ENCODE data around the gene HMCES.
"Not testable (repeated sequence)": the region's sequence is repeated elsewhere in the genome, so short reads cannot be mapped to it uniquely, and the experiment has no call there.

HMCES gene

DNA sequence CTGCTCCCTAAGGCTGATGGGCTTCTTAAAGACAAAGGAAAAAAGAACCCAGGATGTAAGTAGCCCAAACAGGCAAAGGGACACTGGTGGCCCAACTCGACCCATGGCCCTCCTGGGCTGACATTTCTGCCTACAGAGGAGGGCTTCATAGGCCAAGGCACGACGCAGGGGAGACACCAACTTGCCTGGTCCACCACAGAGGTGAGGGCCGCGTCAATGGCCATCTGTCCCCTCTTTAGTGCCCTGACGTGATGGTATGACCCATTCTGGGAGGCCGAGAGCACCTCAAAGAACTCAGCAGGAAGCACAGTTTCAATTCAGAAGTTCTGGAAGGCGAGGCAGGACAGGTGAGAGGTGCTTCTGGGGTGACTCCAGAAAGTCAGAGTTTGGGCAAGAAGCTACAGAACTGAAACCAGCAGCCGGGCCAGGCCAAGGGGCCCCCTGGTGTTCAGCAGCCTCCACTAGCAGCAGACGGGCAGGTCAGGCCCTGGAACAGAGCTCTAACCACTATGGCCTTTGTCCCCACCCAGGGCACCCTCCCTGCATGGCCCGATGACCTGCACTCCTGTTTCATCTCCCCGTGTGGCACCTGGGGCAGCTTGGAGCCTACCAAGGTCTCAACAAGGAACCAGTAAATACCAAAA is 45.1 kb downstream of the HMCES start:
- no peak for DNase-seq

DNA sequence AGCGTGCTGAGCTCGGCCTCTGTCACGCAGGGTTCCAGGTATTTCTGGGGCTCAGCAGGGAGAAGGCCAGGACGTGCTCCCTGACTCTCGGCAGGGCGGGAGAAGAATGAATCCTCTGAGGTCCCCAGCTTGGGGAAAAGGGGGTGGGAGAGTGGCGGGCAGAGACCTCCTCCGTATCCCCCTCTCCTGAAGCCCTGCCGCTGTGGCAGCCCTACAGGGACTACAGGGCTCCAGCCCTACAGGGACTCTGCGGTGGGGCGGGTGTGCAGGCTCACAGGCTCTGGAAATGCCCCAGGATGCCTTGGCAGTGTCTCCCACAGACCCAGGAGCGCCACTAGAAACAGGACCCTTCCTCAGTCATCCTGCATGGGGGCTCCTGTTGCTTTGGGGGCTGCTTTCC is 46.2 kb downstream of the HMCES start:
- no peak for DNase-seq

DNA sequence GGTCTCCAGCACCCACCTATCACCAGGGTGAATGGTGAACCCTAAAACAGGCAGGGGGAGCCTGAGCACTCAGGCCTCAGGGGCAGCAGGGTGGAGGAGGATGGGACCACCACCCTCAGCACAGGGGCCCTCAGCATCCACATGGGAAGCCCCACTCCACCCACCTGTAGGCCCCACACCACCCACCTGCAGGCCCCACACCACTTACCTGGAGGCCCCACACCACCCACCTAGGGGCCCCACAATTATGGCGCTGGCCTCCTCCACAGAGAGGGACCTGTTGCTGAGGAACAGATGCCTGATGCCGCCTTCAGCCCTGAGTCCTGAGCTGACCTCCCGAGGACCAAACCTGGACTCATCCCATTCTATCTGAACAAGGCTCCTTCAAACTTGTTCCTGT is 46.7 kb downstream of the HMCES start:
- no peak for DNase-seq

DNA sequence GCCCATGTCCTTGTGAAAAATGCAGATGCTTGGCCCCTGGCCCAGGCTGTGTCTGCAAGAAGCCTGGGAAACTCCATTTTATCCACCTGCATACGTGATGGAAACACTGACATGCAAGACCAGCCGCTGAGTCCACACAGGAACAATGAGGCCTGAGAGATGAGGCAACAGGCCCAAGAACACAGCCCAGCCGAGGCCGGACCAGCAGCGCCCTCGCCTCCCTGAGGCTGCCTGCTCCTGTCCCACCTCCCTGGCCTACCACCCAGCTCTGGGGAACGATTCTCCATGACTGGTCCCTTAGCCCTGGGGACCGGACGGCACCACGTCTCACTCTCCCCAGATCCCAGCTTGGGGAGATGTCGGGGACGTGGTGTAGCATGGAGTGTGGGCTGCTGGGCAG is 47.5 kb downstream of the HMCES start:
- no peak for DNase-seq

DNA sequence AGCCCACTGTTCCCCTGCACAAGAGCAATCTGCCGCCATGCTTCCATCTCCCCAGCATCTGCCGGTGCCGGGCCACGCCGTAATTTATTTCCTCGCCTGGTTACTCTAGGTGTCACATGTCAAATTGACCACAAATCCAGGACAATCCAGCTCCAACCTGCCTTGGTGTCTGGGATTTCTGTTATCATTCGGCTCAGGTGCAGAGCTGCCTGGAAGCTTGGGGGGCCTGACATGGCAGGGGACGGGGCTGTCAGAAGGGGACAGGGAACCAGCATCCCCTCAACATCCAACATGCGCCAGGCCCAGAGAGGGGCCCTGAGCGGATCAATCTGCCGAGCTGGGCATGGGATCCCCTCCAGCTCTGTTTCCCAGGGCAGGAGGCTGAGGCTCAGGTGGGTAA is 47.9 kb downstream of the HMCES start:
- DNase-seq = no peak

DNA sequence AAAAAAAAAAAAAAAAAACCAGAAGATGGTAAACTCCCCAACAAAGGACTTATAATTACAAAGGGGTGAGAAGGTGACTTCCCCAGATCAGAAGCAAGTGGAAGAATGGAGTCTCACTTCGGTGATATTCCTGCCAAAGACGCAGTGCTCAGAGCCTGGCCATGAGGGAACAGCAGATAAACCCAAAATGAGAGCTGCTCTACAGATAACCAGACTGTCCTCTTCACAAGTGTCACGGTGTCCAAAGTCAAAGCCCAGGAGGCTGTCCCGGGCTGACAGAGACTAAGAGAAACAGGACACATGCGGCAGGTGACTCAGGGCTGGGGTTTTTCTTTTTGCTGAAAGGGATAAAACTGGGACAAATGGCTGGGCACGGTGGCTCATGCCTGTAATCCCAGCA is 48.8 kb downstream of the HMCES start:
- DNase-seq = no peak

DNA sequence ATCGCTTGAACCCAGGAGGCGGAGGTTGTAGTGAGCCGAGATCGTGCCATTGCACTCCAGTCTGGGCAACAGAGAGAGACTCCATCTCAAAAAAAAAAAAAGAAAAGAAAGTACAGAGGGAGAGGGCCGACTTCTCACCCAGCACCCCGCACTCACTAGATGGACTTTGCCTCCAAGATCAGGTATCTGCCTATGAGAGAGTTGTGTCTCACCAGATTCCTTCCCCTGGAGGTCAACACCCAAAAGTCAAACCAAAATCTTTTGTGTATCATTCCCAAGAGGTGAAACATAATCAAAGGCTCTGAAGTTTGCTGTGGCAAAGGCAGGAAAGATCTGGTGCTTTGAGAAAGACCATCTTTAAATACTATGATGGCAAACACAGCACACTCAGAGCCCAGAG is 51.2 kb downstream of the HMCES start:
- DNase-seq = no peak

DNA sequence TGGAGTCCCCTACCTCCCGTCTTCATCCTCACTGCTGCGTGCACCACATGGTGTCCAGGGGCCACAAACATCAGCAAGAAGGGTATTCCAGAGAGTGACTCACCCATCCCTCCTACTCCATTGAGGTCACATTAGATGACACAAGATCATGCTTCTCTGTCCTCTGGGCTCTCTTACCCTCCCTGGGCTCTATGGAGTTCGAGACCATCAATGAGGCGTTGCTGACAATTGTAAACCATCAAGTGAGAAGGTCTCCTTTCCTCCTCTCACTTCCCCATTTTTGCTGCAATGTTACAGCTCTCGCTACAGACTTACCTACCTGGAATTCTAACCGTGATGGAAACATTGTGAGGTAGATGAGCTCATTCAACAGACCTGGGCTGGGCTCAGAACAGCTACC is 51.7 kb downstream of the HMCES start:
- no peak for DNase-seq

DNA sequence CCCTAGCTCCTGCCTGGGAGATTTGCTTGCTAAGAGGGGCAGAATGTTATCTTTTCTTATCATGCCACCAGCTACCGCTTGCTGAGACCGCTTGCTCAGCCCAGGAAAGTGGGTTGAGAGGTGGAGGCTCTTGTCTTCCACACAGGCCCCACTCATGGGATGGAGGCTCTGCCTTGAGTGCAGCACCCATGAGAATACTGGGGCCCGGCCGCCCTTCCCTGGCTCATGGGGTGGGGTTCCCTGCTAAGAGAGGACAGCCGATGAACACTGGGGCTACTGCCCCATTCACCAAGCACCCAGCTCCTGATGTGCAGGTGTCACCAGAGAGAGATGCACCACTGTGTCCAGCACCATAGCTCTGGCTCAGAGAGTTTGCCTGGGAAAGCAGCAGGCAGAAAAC is 55.2 kb downstream of the HMCES start:
- DNase-seq = no peak

DNA sequence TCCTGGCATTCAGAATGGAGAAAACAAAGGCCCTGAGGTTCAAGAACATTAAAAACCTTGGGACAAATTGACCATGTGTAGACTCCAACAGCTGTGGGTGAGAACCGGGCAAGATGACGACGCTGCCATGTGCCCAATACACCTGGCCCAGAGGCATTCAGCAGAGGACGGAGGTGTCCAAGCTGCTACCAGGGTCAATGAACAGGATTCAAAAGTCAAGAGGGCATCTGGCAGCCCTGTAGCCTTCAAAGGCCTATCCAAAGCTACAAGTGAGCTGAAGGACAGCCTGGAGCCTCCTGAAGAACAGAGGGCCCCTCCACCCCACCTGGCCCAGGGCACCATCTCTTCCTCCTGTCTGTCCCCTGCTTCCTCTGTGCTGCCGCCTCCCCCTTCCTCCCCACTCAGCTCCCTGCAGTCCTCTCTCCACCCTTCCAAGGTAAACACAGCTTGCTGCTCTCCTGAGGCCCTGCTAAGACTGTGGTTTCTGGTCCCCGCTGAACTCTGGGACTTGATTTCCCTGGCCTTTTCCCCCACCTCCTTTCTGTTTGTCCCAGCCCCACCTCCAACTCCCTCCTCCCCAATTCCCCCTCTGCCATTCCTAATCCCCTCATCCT is 57.5 kb downstream of the HMCES start:
- DNase-seq = no peak

DNA sequence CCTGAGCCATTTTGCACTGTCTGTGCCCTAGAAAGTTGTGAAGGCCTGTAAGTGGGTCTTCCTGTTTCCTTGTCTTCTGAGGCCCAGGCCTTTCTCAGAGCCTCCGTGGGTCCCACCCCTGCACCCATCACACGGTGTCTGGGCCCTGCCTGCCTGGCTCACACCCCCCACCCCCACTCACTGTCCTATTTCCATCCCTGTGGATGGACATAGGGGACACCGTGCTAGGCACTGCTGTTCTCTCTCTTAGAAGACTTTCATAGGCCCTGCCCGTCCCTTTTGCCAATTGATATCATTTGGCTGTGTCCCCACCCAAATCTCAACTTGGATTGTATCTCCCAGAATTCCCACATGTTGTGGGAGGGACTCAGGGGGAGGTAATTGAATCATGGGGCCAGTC is 59.0 kb downstream of the HMCES start:
- DNase-seq = not testable (repeated sequence)

DNA sequence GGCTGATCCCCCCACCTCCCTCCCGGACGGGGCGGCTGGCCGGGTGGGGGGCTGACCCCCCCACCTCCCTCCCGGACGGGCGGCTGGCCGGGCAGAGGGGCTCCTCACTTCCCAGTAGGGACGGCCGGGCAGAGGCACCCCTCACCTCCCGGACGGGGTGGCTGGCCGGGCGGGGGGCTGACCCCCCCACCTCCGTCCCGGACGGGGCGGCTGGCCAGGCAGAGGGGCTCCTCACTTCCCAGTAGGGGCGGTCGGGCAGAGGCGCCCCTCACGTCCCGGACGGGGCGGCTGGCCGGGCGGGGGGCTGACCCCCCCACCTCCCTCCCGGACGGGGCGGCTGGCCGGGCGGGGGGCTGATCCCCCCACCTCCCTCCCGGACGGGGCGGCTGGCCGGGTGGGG is 60.5 kb downstream of the HMCES start:
- DNase-seq = not testable (repeated sequence)

DNA sequence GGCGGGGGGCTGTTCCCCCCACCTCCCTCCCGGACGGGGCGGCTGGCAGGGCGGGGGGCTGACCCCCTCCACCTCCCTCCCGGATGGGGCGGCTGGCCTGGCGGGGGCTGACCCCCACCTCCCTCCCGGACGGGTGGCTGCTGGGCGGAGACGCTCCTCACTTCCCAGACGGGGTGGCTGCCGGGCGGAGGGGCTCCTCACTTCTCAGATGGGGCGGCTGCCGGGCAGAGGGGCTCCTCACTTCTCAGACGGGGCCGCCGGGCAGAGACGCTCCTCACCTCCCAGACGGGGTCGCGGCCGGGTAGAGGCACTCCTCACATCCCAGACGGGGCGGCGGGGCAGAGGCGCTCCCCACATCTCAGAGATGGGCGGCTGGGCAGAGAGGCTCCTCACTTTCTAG is 61.2 kb downstream of the HMCES start:
- DNase-seq = not testable (repeated sequence)

DNA sequence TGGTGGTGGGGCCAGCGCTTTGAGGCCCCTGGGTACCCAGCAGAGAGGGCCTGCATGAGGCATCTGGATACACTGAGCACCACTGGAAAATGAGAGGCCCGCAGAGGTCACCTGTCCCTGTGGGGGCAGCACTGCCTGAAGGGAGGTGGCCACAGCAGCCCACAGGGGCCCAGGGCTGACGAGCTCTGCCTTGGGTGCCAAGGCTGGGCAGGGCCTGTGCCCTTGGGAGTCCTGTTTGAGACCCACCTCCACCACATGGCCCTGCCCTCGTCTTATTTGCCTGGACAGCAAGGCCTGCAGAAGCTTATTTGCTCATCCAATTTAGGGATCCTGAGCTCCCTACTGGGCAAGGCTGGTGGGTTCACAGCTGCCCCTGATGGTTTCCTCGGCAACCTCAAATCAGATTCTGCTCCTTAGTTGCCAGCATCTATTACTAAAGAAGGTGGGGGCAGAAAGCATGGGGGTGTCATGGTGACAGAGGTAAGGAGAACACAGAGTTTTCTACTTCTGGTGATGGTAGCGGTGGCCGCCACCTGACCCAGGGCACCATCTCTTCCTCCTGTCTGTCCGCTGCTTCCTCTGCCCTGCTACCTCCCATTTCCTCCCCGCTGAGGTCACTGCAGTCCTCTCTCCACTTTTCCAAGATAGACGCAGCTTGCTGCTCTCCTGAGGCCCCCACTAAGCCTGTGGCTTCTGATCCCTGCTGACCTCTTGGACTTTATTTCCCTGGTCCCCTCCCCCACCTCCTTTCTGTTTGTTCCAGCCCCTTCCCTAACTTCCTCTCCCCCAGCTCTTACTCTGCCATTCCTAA is 62.9 kb downstream of the HMCES start:
- no peak for DNase-seq

DNA sequence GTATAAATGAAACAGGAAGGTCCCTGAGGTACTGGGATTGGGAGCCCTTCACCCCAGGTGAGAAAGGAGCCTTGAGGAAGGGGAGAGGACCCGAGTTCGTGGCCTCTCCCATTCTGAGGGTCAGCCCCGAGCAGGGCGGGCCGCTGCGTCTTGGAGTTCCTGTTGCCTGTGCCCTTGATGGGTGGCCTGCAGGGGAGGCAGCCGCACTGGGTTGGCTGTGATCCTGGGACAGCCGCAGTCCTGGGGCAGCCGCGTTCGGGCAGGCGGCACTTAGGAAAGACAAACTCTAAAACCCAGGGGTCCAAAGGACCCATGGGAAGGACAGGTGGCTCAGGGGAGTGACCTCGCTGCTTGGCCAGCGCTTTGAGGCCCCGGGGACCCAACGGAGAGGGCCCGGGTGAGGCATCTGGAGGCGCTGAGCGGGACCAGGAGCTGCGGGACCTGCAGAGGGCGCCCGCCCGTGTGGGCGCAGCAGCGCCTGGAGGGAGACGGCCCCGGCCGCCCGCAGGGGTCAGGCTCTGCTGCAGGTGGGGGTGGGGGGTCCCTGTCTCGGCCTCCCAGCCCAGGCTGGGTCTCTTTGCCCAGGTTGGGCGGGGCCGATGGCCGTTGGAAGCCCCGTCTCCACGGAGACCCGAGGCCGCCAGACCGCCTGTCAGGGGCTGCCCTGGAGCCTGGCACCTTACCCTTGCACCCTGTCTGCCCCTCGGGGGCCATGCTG is 65.1 kb downstream of the HMCES start:
- DNase-seq = peak; percentile 34

DNA sequence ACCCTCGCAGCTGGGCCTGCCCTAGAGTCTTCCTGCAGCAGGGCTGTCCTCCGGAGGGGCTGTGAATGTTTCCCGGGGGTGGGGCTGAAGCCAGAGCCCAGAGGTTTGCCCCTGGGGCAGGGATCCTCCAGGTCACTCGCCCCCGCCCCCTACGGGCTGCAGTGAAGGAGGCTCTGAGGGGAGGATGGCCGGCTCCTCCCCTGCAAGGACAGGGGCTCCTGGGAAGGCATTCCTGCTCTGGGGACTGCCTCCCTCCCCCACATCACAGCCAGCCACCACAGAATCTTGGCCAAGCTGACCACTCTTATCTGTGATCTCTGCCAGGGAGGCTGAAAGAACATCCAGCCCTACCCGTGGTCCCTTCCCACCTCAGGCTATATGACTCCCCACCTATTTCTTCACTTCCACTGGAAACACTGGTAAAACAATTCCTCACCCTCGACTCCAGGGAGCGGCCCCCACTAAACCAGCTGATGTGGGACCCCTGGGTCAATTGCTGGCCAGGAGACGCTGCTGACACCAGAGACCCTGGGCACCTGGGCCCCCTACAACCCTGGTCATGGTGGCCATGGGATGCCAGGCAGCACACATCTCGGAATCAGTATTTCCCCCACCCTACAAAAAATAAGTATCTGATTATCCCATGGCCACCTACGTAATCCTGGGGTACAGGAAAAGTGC is 66.0 kb downstream of the HMCES start:
- DNase-seq = no peak

DNA sequence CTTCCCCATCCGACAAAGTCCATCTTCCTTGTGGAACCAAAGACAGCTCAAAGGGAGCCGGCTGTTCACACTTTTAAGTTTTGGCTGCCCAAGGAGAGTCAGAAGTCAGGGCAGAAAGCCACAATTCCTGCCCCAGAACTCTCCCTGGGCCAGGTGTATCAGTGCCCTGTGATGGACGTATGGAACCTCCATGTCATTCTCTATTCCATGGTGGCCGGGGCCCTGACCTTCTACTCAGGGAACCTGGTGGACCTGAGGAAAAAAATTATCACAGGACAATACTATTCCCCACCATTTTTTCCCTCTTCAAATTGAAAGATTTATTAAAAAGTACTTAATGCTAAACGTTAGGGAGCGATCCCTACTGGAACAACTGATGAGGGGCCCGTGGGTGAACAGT is 66.6 kb downstream of the HMCES start:
- no peak for DNase-seq

DNA sequence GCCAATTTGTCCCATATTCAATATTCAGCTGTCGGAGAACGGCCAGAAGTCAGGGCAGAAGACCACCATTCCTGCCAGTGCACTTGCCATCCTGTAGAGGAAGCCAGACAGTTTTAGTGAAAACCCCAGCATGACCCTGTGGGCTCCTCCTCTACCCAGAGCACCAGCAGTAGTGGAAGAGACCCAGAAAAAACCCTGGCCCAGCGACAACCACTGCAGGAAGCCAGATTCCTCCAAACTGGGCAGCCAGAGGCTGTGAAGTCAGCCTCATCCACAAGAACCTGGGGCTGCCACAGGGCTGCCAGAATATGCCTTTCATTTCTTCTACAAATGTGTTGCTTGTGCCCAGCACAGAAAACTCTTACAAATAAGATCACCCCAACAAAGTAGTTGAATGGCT is 67.3 kb downstream of the HMCES start:
- no peak for DNase-seq

DNA sequence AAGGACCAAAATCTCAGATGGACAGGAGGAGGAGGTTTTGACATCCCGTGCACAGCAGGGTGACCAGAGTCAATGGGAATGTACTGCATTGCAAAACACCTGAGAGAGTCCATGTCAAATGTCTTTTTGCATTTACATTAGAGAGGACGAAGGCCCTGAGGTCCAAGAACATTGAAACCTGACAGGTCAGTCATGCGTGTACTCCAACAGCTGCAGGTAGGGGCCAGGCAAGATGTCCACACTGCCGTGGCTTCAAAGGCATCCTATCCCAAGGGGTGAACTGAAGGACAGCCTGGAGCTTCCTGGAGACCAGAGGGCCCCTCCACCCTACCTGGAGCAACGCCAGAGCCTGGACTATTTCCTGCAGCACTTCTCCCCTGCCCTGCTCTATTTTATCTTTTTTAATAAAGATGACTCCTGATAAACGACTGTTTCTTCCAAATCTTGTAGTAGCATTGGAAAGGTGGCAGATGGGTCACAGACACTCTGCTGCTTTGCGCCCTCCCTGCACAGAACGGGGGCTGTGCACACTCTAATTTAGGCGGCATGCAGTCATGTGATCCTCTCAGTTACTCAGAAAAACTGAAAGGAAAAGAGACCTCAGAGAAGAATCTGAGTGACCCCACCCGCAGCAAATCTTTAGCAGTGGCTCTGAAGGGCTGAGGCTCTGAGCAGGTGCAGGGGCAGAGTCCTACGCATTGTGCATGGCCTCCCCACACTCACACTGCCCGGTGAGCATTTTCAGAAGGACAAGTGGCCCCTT is 68.2 kb downstream of the HMCES start:
- no peak for DNase-seq

DNA sequence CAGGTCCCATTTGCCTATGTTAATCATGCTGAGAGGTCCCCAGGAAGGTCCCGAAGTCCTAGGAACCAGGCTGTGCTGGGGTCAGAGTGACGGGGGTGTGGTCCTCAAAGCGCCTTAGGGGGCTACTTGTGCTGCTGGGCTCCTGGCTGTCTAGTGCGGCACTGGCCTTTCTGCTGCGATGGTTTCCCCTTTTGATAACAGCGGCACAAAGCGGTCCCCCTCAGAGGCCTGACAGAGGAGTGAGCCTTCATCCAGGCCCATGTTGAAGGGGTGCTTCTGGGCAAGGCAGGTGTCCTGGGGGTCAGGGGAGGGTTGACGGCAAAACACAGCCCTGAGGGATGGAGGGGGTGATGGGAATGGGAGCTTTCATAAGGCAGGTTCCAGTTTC is 68.8 kb downstream of the HMCES start:
- DNase-seq = no peak

DNA sequence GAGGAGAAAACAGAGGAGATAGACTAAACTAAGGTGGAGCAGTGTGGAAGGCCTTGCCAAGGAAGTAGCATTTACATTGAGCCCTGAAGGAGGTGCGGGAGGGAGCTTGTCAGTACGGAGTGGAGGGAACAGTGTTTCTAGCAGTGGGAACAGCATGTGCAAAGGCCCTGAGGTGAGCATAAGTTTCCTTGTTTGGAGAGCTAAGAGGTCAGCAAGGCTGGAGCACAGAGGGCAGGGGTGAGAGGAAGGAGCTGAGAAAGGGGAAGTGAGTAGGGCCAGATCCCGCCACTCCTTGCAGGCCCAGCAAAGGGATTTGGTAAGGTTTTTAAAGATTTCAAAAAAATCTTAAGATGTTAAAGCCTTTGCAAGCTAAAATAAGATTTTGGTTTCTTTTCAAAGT is 70.1 kb downstream of the HMCES start:
- no peak for DNase-seq

DNA sequence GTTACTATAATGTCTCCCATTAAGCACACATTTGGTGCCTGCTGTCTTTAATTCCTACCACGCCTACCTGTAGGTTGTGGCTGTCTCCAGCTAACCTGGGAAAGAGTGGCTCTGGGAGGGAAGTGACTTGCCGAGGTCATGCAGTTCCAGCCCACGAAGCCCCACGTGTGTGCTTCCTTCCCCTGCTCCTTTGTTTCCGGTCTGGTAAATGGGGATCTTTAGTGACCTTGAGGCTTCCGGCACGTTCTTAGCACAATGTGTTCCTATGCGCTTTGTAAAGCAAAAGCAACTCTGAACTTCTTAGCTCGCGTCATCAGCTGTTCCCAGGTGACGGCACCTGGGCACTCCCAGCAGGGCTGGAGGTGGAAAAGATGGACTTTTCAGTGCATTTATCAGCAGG is 70.5 kb downstream of the HMCES start:
- not testable (repeated sequence) for DNase-seq

Measured in activated CD4-positive, alpha-beta T cell treated with anti-CD3 and anti-CD28 coated beads, Interleukin-10, Interleukin-2, amounts not matched to agents 100 ng/mL and 50 ng/mL, durations not matched to agents 16 hours and 8 hours (primary cell).